Melanocyte of skin (primary cell): ENCODE results near the gene NGB. TPM values are rescaled to one million over a fixed set of nuclear protein-coding genes. Genes with fewer than 3 reads are reported as not detected.

ENCODE experiments used
- small RNA-seq, 2 donors: library from RNA; depleted of rRNA; stranded (forward); fragments of <200 nt; gene quantifications; one replicate each; pipeline ENCODE3, GENCODE V24; 2012
- total RNA-seq, 2 donors: library from RNA; depleted of rRNA; stranded (reverse); fragments of >200 nt; gene quantifications; 2 replicates each; pipeline ENCODE4 v1.2.3, GENCODE V29; 2012

The NGB gene
- total RNA-seq = not detected

GRCh38 chr14:77271113-77271710 is at the start of gene NGB:
TSS of gene NGB (minus strand) at chr14:77271206. CDS start at chr14:77270937, 269 bp downstream.

GRCh38 chr14:77320238-77320935 is 49.4 kb upstream of the NGB start, which contains the start of gene POMT2:
TSS of gene POMT2 (minus strand) at chr14:77320883. CDS start at chr14:77320681, 202 bp downstream.

Small RNA genes lying within 50 kb of the gene (small RNA-seq; reads per million reads assigned to genes)
- gene MIR1260A = 0 reads per million in 2 donors

Other genes with a start within 250 kb of the NGB start
- gene IRF2BPL, start 242.5 kb downstream of the NGB start, total RNA-seq = 10 to 100 TPM; 21.7 to 25.6 TPM
- 10 to 100 TPM; 32.0 to 35.3 TPM for gene CIPC, start 172.9 kb downstream of the NGB start, total RNA-seq
- not detected for gene ZDHHC22, start 129.4 kb downstream of the NGB start, total RNA-seq
- gene TMEM63C, start 89.4 kb downstream of the NGB start, total RNA-seq = under 1 TPM in 1 of 2 donors, not detected in 1; under 0.01 TPM
- gene POMT2, start 49.7 kb upstream of the NGB start, total RNA-seq = 10 to 100 TPM; 18.2 to 27.3 TPM
- gene GSTZ1, start 49.8 kb upstream of the NGB start, total RNA-seq = 10 to 100 TPM; 27.0 to 64.4 TPM
- gene TMED8, start 105.9 kb upstream of the NGB start, total RNA-seq = 10 to 100 TPM; 19.6 to 28.0 TPM
- 1 to 10 TPM; 1.0 to 2.0 TPM for gene SAMD15, start 106.2 kb upstream of the NGB start, total RNA-seq
- 1 to 10 TPM in 1 of 2 donors, under 1 TPM in 1; 0.33 to 1.4 TPM for gene NOXRED1, start 152.3 kb upstream of the NGB start, total RNA-seq
- 10 to 100 TPM; 25.8 to 31.0 TPM for gene VIPAS39, start 186.4 kb upstream of the NGB start, total RNA-seq
- gene AHSA1, start 186.9 kb upstream of the NGB start, total RNA-seq = 100 to 1,000 TPM in 1 of 2 donors, 10 to 100 TPM in 1; 97.0 to 196 TPM
- gene ISM2, start 227.6 kb upstream of the NGB start, total RNA-seq = not detected